Adrenal gland (tissue), 12 donors: ENCODE measurements around the gene WWC2. TPM values are rescaled to one million over a fixed set of nuclear protein-coding genes. Genes with fewer than 3 reads are reported as not detected.
A peak's percentile ranks its signal among the peaks of the same experiment; 100 is the strongest.

Source experiments
- DNase-seq, 7 donors: peaks; one replicate each; pipeline ENCODE4 v3.0.0-alpha.2; 2019 to 2020
- H3K27ac ChIP-seq, 5 donors: fragments of 200-600 bp; sonication (generic) in 4 of 5; 1 replicate in 3 of 5; 2 replicates in 2 of 5; pipeline versions ENCODE4 v1.5.1 to v1.8.0; 2016 to 2020; ENCODE audit warnings: mild to moderate bottlenecking in 1 of 5
- H3K27me3 ChIP-seq: fragments of 200-600 bp; 2 replicates; pipeline ENCODE4 v1.8.0; 2021
- H3K36me3 ChIP-seq, 2 donors: fragments of 200-600 bp; replicated peaks in 1 of 2; 1 replicate in 1 of 2; 2 replicates in 1 of 2; pipeline versions ENCODE4 v1.5.1 to v1.8.0; 2018 to 2022
- H3K4me1 ChIP-seq, 2 donors: fragments of 200-600 bp; replicated peaks in 1 of 2; 1 replicate in 1 of 2; 2 replicates in 1 of 2; pipeline versions ENCODE4 v1.5.1 to v1.8.0; 2018 to 2021
- H3K4me3 ChIP-seq, 4 donors: fragments of 200-600 bp; sonication (generic) in 3 of 4; one replicate each; pipeline ENCODE4 v1.5.1; 2016 to 2018
- H3K9me3 ChIP-seq, 3 donors: fragments of 200-600 bp; sonication (generic) in 1 of 3; replicated peaks in 1 of 3; 1 replicate in 2 of 3; 2 replicates in 1 of 3; pipeline versions ENCODE4 v1.5.1 to v1.8.0; 2016 to 2021
- CTCF ChIP-seq, 6 experiments: fragments of 450-650 bp in 4 of 6; fragments of 200-600 bp in 2 of 6; sonication (generic) in 1 of 6; IDR thresholded peaks; 1 replicate in 5 of 6; 2 replicates in 1 of 6; pipeline versions ENCODE4 v1.5.1 to v1.8.0; 2016 to 2021; ENCODE audit warnings: antibody characterized with exemption in 6 of 6, mild to moderate bottlenecking in 2 of 6, moderate library complexity in 1 of 6
- POLR2A ChIP-seq, 2 donors: fragments of 450-650 bp; IDR thresholded peaks; one replicate each; pipeline ENCODE4 v1.6.1; 2017; ENCODE audit warnings: antibody characterized with exemption in 2 of 2, mild to moderate bottlenecking in 2 of 2, moderate library complexity in 1 of 2
- WGBS, 4 donors: extraction: QIAGEN DNeasy Blood & Tissue Kit in 2 of 4; methylation state at CpG; one replicate each; pipeline versions ENCODE4 v1.1.5 to v1.1.7; 2013 to 2017; 5-methylcytosine and 5-hydroxymethylcytosine counted together
- intact Hi-C, 2 donors: fragments of 100-400 bp; cut with DNase I; formaldehyde crosslinking; loops; one replicate each; pipeline versions ENCODE4 v1.14.1 to v1.15.0; 2022 to 2023
- polyA plus RNA-seq, 3 donors: library from polyadenylated mRNA; stranded (reverse); fragments of 200-250 nt in 2 of 3; fragments of 350-450 nt in 1 of 3; fragmentation: Illumina TruSeq in 1 of 3; extraction: RNeasy Lipid Tissue Mini Kit (QIAGEN cat#74804) in 1 of 3; gene quantifications; one replicate each; pipeline ENCODE4 v1.2.3, GENCODE V29; 2013 to 2014
- total RNA-seq, 9 donors: library from RNA; depleted of rRNA in 4 of 9; stranded (reverse); fragments of >200 nt in 4 of 9; fragments of 120-200 nt in 1 of 9; fragmentation: NEBNext Ultra II Directional in 1 of 9; extraction: Animal tissue kit (Norgen Biotek cat#: 25700) in 1 of 9; gene quantifications; one replicate each; pipeline versions ENCODE4 v1.1.0 to v1.2.4, GENCODE V29; 2013 to 2023
- donor health status: healthy with polysubstance abuse.
- donor health status: Bipolar disorder and iron deficiency.
- donor health status: DM: yes; HTN: yes; CAD: no.
- donor health status: DM: no; HTN: no; CAD: no.
- donor health status: DM: no; HTN: no; CAD: no.
- donor health status: DM: yes; HTN: yes; CAD: no.

WWC2 gene
- total and polyA plus RNA-seq, 12 donors = 3.1 to 27.9 (median 17.4) TPM

GRCh38 chr4:183205193-183205592 lies 106.1 kb downstream of the WWC2 start:
- Histone ChIP-seq H3K4me1 (peaks cover 0 to 11% of the 10 kb centered on the region in 2 donors), H3K27ac (no peak overlapping the region), H3K27me3 (no peaks in the 10 kb centered on the region), H3K36me3 (no peaks in the 10 kb centered on the region), H3K4me3 (no peak overlapping the region), H3K9me3 (no peaks in the 10 kb centered on the region)
- no peak for DNase-seq
- no peak for TF ChIP-seq POLR2A (IDR thresholded peaks at IDR 0.05)
- TF ChIP-seq CTCF (IDR thresholded peaks at IDR 0.05) = no peak
- 26 to 37% (median 31%) methylated on average over 2 of the region's 2 CpGs for WGBS, 4 donors
- intact Hi-C loops = no loop called here

- Histone ChIP-seq H3K27me3 (no peaks in the 10 kb centered on the region), H3K9me3 (no peaks in the 10 kb centered on the region), H3K36me3 (no peaks in the 10 kb centered on the region), H3K27ac (no peak overlapping the region), H3K4me1 (peaks cover 0 to 11% of the 10 kb centered on the region in 2 donors), H3K4me3 (no peak overlapping the region)
- intact Hi-C loops = no loop called here
- no peak for TF ChIP-seq CTCF (IDR thresholded peaks at IDR 0.05)
- no peak for TF ChIP-seq POLR2A (IDR thresholded peaks at IDR 0.05)
- whole genome bisulfite sequencing, 4 donors = 20 to 41% (median 32%) methylated on average over 4 of the region's 4 CpGs
- DNase-seq = peak in 5 of 7 donors; percentile 18 to 57 (median 36)
These were observed 106.7 kb downstream of the WWC2 start for GRCh38 chr4:183205709-183206108.

- intact Hi-C loops = no loop called here
- no peaks in the 10 kb centered on the region for H3K27me3 ChIP-seq
- TF ChIP-seq CTCF (IDR thresholded peaks at IDR 0.05) (no peak), POLR2A (IDR thresholded peaks at IDR 0.05) (no peak)
These were observed 112.5 kb downstream of the WWC2 start for GRCh38 chr4:183211533-183211932.

GRCh38 chr4:183213996-183214395 lies 114.9 kb downstream of the WWC2 start:
- Histone ChIP-seq H3K27me3 (no peaks in the 10 kb centered on the region), H3K4me1 (no peaks in the 10 kb centered on the region), H3K4me3 (no peak overlapping the region), H3K9me3 (no peaks in the 10 kb centered on the region), H3K36me3 (no peaks in the 10 kb centered on the region), H3K27ac (no peak overlapping the region)
- no peak for DNase-seq
- intact Hi-C loops = no loop called here
- no peak for TF ChIP-seq POLR2A (IDR thresholded peaks at IDR 0.05)
- WGBS, 4 donors = 73 to 82% (median 74%) methylated on average over 2 of the region's 2 CpGs

More at GRCh38 chr4:183211533-183211932, 112.5 kb downstream of the WWC2 start:
- Histone ChIP-seq H3K4me1 (no peaks in the 10 kb centered on the region), H3K9me3 (no peaks in the 10 kb centered on the region), H3K4me3 (no peak overlapping the region), H3K36me3 (no peaks in the 10 kb centered on the region), H3K27ac (no peak overlapping the region)
- DNase-seq = no peak
- 96 to 99% (median 96%) methylated on average over 8 of the region's 8 CpGs for WGBS, 4 donors

GRCh38 chr4:183214912-183215488 lies 115.9 kb downstream of the WWC2 start:
- H3K9me3 ChIP-seq = no peaks in the 10 kb centered on the region
- intact Hi-C loops = no loop called here
- no peak overlapping the region for H3K27ac ChIP-seq
- no peaks in the 10 kb centered on the region for H3K36me3 ChIP-seq
- WGBS, 4 donors = 92 to 96% (median 95%) methylated on average over 4 of the region's 4 CpGs
- no peak for DNase-seq
- TF ChIP-seq POLR2A (IDR thresholded peaks at IDR 0.05) (no peak), CTCF (IDR thresholded peaks at IDR 0.05) (no peak)
- H3K4me3 ChIP-seq = no peak overlapping the region
- no peaks in the 10 kb centered on the region for H3K4me1 ChIP-seq
- no peaks in the 10 kb centered on the region for H3K27me3 ChIP-seq
